ENCODE measurements around the gene ADCK2.
"Not testable (repeated sequence)": the region's sequence is repeated elsewhere in the genome, so short reads cannot be mapped to it uniquely, and the experiment has no call there.

ADCK2 gene

DNA sequence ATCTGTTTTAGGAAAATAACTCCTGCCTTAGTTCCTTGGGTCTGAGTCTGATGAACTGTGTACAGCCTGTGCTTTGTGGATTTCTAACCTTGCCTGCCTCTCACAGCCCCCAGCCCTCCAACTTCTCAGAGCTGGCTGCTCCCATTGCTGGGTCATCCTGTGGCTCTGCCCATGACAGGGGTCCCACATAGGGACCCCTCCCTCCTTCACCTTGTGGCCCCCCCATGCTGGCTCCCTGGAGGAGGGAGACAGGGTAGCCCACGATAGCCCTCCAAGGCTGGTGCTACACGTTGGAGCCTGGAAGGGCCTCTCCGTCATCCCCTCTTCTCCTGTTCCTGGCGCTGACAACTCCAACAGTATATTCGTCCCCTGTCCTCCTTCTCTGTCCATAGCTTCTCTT is 29.3 kb upstream of the ADCK2 start:
- TF ChIP-seq CSRNP3 (CRISPR knock-in tag; IDR thresholded peaks at IDR 0.05) (no peak), CREB5 (CRISPR knock-in tag; IDR thresholded peaks at IDR 0.05; ENCODE audit: low read depth) (no peak), TOX (CRISPR knock-in tag; IDR thresholded peaks at IDR 0.05; ENCODE audit: borderline replicate concordance) (no peak), BACH2 (CRISPR knock-in tag; IDR thresholded peaks at IDR 0.05; ENCODE audit: borderline replicate concordance) (no peak), ZC3H10 (CRISPR knock-in tag; IDR thresholded peaks at IDR 0.05) (no peak), ESRRG (CRISPR knock-in tag; IDR thresholded peaks at IDR 0.05) (no peak), ZFP3 (CRISPR knock-in tag; IDR thresholded peaks at IDR 0.05) (no peak), ISL1 (CRISPR knock-in tag; IDR thresholded peaks at IDR 0.05) (no peak), TCF4 (CRISPR knock-in tag; IDR thresholded peaks at IDR 0.05; ENCODE audit: borderline replicate concordance) (no peak)
- TF ChIP-seq, protein P1, sequence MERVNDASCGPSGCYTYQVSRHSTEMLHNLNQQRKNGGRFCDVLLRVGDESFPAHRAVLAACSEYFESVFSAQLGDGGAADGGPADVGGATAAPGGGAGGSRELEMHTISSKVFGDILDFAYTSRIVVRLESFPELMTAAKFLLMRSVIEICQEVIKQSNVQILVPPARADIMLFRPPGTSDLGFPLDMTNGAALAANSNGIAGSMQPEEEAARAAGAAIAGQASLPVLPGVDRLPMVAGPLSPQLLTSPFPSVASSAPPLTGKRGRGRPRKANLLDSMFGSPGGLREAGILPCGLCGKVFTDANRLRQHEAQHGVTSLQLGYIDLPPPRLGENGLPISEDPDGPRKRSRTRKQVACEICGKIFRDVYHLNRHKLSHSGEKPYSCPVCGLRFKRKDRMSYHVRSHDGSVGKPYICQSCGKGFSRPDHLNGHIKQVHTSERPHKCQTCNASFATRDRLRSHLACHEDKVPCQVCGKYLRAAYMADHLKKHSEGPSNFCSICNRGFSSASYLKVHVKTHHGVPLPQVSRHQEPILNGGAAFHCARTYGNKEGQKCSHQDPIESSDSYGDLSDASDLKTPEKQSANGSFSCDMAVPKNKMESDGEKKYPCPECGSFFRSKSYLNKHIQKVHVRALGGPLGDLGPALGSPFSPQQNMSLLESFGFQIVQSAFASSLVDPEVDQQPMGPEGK (CRISPR knock-in tag; IDR thresholded peaks at IDR 0.05; ENCODE audit: borderline replicate concordance), result no peak
- no peak for ATAC-seq

DNA sequence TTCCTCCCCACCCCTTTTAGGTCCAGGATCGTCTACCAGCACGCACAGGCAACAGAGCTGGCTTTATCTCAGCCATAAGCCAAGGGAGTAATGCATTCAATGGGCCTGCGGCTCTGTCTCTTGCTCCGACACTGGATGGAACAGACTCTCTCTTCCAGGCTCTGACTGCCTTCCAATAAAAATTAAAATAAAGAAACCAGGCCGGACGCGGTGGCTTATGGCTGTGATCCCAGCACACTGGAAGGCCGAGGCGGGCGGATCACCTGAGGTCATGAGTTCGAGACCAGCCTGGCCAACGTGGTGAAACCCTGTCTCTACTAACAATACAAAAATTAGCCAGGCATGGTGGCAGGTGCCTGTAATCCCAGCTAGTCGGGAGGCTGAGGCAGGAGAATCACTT is 28.0 kb upstream of the ADCK2 start:
- not testable (repeated sequence) for ATAC-seq

DNA sequence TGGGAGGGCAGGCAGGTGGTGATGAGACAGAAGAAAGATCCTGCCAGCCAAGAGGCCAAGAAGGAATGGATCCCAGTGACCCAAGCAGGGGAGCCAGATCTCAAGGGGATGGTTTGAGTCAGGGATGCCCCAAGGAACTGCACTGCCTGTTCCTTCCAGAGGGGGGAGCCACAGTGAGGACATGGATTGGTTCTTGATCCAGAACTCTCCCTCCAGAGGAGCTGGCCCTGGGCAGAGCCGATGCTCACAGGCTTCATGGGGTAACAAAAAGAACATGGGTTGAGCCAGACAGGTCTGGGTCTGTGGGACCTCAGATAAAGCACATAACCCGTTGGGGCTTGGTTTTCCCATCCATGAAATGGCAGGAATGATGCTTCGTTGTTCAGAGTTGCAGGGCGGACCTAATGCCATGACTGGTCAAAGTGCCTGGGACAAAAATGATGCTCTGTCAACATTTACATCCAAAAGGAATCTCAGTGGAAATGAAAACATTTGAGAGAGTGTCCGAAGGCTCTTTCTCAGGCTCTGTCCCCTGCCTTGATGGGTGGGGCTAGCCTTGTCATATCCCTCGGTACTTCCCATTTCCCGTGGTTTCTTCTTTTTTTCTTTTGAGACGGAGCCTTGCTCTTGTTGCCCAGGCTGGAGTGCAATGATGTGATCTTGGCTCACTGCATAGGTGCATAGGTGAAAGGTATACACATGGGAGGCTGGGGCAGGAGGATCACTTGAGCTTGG is 27.4 kb upstream of the ADCK2 start:
- TF ChIP-seq CSRNP3 (CRISPR knock-in tag; IDR thresholded peaks at IDR 0.05) (no peak), CSDC2 (CRISPR knock-in tag; IDR thresholded peaks at IDR 0.05) (no peak), ZNF565 (CRISPR knock-in tag; conservative IDR thresholded peaks at IDR 0.05; ENCODE audit: low read depth) (no peak), ZFP30 (CRISPR knock-in tag; IDR thresholded peaks at IDR 0.05) (no peak), RARB (CRISPR knock-in tag; IDR thresholded peaks at IDR 0.05) (no peak), ARNTL (CRISPR knock-in tag; IDR thresholded peaks at IDR 0.05; ENCODE audit: borderline replicate concordance, low read depth) (no peak), CREB5 (CRISPR knock-in tag; IDR thresholded peaks at IDR 0.05; ENCODE audit: low read depth) (no peak), POU6F1 (CRISPR knock-in tag; IDR thresholded peaks at IDR 0.05; ENCODE audit: borderline replicate concordance, low read depth) (no peak), ZNF70 (CRISPR knock-in tag; IDR thresholded peaks at IDR 0.05) (no peak), PPARA (CRISPR knock-in tag; IDR thresholded peaks at IDR 0.05; ENCODE audit: borderline replicate concordance) (no peak), ESRRG (CRISPR knock-in tag; IDR thresholded peaks at IDR 0.05) (no peak), SNAI2 (CRISPR knock-in tag; IDR thresholded peaks at IDR 0.05) (no peak), GLIS3 (CRISPR knock-in tag; IDR thresholded peaks at IDR 0.05) (no peak)
- TF ChIP-seq, protein P2, sequence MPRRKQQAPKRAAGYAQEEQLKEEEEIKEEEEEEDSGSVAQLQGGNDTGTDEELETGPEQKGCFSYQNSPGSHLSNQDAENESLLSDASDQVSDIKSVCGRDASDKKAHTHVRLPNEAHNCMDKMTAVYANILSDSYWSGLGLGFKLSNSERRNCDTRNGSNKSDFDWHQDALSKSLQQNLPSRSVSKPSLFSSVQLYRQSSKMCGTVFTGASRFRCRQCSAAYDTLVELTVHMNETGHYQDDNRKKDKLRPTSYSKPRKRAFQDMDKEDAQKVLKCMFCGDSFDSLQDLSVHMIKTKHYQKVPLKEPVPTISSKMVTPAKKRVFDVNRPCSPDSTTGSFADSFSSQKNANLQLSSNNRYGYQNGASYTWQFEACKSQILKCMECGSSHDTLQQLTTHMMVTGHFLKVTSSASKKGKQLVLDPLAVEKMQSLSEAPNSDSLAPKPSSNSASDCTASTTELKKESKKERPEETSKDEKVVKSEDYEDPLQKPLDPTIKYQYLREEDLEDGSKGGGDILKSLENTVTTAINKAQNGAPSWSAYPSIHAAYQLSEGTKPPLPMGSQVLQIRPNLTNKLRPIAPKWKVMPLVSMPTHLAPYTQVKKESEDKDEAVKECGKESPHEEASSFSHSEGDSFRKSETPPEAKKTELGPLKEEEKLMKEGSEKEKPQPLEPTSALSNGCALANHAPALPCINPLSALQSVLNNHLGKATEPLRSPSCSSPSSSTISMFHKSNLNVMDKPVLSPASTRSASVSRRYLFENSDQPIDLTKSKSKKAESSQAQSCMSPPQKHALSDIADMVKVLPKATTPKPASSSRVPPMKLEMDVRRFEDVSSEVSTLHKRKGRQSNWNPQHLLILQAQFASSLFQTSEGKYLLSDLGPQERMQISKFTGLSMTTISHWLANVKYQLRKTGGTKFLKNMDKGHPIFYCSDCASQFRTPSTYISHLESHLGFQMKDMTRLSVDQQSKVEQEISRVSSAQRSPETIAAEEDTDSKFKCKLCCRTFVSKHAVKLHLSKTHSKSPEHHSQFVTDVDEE (CRISPR knock-in tag; IDR thresholded peaks at IDR 0.05), result no peak
- TF ChIP-seq, protein P1 (CRISPR knock-in tag; IDR thresholded peaks at IDR 0.05; ENCODE audit: borderline replicate concordance), result no peak
- no peak for ATAC-seq
